Ovary (tissue), 9 donors: ENCODE measurements around the gene MYMX. TPM values are rescaled to one million over a fixed set of nuclear protein-coding genes. Genes with fewer than 3 reads are reported as not detected.

ENCODE experiments used
- DNase-seq, 5 donors: peaks; one replicate each; pipeline ENCODE4 v3.0.0-alpha.2; 2019 to 2020
- H3K27ac ChIP-seq, 2 donors: fragments of 200-600 bp; one replicate each; pipeline versions ENCODE4 v1.5.1 to v1.8.0; 2019 to 2022
- H3K27me3 ChIP-seq: fragments of 200-600 bp; one replicate; pipeline ENCODE4 v1.8.0; 2022
- H3K36me3 ChIP-seq: fragments of 200-600 bp; sonication (generic); one replicate; pipeline ENCODE4 v1.5.1; 2019
- H3K4me1 ChIP-seq: one replicate; pipeline ENCODE4 v1.8.1; 2013; ENCODE audit warnings: mild to moderate bottlenecking, moderate library complexity; ENCODE audit not compliant: insufficient read depth
- H3K4me3 ChIP-seq: fragments of 200-600 bp; sonication (generic); one replicate; pipeline ENCODE4 v1.5.1; 2017
- H3K9me3 ChIP-seq, 2 donors: fragments of 200-600 bp in 1 of 2; sonication (generic) in 1 of 2; one replicate each; pipeline versions ENCODE4 v1.5.1 to v1.8.1; 2013 to 2019; ENCODE audit warnings: mild to moderate bottlenecking in 1 of 2, moderate library complexity in 1 of 2
- EP300 ChIP-seq: sonication (generic); formaldehyde crosslinking; IDR thresholded peaks from one replicate; pipeline ENCODE4 v1.6.1; 2017; ENCODE audit warnings: antibody characterized with exemption
- POLR2A ChIP-seq: fragments of 450-650 bp; IDR thresholded peaks from one replicate; pipeline ENCODE4 v1.6.1; 2017; ENCODE audit warnings: antibody characterized with exemption, mild to moderate bottlenecking, moderate library complexity
- WGBS, 3 donors: extraction: QIAGEN DNeasy Blood & Tissue Kit in 1 of 3; methylation state at CpG; one replicate each; pipeline versions ENCODE4 v1.1.5 to v1.1.7; 2013 to 2017; 5-methylcytosine and 5-hydroxymethylcytosine counted together
- intact Hi-C, 4 donors: fragments of 100-400 bp; cut with DNase I; formaldehyde crosslinking; loops; one replicate each; pipeline versions ENCODE4 v1.11.0 to v1.15.1; 2022 to 2023
- polyA plus RNA-seq, 2 donors: library from polyadenylated mRNA; stranded (reverse); fragments of 200-250 nt in 1 of 2; fragments of 350-450 nt in 1 of 2; fragmentation: Illumina TruSeq in 1 of 2; extraction: RNeasy Lipid Tissue Mini Kit (QIAGEN cat#74804) in 1 of 2; gene quantifications; one replicate each; pipeline ENCODE4 v1.2.3, GENCODE V29; 2013 to 2014
- total RNA-seq, 7 donors: library from RNA; depleted of rRNA in 2 of 7; stranded (reverse); fragments of >200 nt in 2 of 7; fragmentation: NEBNext Ultra II Directional in 3 of 7; extraction: Animal tissue kit (Norgen Biotek cat#: 25700) in 3 of 7; gene quantifications; one replicate each; pipeline versions ENCODE4 v1.1.0 to v1.2.4, GENCODE V29; 2016 to 2023
- TF ChIP-seq, protein P1 (sequence below), 3 donors: fragments of 450-650 bp in 2 of 3; fragments of 200-600 bp in 1 of 3; IDR thresholded peaks; one replicate each; pipeline versions ENCODE4 v1.5.1 to v1.8.0; 2016 to 2022; ENCODE audit warnings: antibody characterized with exemption in 3 of 3, mild to moderate bottlenecking in 1 of 3
- donor health status: DM: no; HTN: no; CAD: no; lungs with moderate emphysema.
- donor health status: DM: no; HTN: no; CAD: no.
- donor health status: Bipolar disorder and iron deficiency.
- donor health status: DM: yes; HTN: yes; CAD: no.
- donor health status: DM: no; HTN: no; CAD: no.
- donor health status: DM: yes; HTN: yes; CAD: no.

The MYMX gene
- total and polyA plus RNA-seq, 9 donors = 0.40 to 0.50 (median 0.42) TPM; not detected in 5

DNA sequence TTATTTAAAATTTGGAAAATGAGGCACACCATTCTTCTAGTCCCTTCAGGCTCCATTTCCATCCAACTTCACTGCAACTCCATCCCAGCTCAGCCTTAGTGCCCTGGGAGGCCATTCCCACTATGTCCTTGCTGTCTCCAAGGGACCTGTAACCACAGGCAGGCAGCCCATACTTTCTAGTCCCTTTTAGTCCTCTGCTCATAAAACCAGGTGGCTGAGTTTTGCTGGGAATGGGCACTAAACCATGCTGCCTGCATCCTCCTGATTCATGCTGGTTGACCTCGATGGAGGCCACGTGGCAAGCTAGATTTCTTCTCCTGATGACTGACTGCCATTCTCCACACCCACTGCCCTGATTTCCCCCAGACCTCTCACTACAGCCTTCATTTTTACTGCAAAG, 27.5 kb upstream of the MYMX start:
- no peak overlapping the region for H3K4me3 ChIP-seq
- no peaks in the 10 kb centered on the region for H3K4me1 ChIP-seq
- TF ChIP-seq, protein P1, sequence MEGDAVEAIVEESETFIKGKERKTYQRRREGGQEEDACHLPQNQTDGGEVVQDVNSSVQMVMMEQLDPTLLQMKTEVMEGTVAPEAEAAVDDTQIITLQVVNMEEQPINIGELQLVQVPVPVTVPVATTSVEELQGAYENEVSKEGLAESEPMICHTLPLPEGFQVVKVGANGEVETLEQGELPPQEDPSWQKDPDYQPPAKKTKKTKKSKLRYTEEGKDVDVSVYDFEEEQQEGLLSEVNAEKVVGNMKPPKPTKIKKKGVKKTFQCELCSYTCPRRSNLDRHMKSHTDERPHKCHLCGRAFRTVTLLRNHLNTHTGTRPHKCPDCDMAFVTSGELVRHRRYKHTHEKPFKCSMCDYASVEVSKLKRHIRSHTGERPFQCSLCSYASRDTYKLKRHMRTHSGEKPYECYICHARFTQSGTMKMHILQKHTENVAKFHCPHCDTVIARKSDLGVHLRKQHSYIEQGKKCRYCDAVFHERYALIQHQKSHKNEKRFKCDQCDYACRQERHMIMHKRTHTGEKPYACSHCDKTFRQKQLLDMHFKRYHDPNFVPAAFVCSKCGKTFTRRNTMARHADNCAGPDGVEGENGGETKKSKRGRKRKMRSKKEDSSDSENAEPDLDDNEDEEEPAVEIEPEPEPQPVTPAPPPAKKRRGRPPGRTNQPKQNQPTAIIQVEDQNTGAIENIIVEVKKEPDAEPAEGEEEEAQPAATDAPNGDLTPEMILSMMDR (IDR thresholded peaks at IDR 0.05) = no peak
- TF ChIP-seq EP300 = no peak
- no peak for TF ChIP-seq POLR2A
- no peaks in the 10 kb centered on the region for H3K9me3 ChIP-seq
- no peaks in the 10 kb centered on the region for H3K27me3 ChIP-seq
- WGBS, 3 donors = 57 to 79% (median 63%) methylated on average over 2 of the region's 2 CpGs
- DNase-seq = no peak
- no peaks in the 10 kb centered on the region for H3K36me3 ChIP-seq
- no peak overlapping the region for H3K27ac ChIP-seq
- intact Hi-C loops = no loop called here

- 7 to 12% (median 9%) methylated on average over 2 of the region's 2 CpGs for WGBS, 3 donors
- no peaks in the 10 kb centered on the region for H3K9me3 ChIP-seq
- intact Hi-C loops = no loop called here
- H3K27ac ChIP-seq = no peak overlapping the region
- DNase-seq = no peak
- no peak overlapping the region for H3K4me3 ChIP-seq
- TF ChIP-seq, protein P1 (IDR thresholded peaks at IDR 0.05) = no peak
- no peak for TF ChIP-seq EP300
- no peak for TF ChIP-seq POLR2A
- no peaks in the 10 kb centered on the region for H3K4me1 ChIP-seq
- H3K27me3 ChIP-seq = no peaks in the 10 kb centered on the region
- H3K36me3 ChIP-seq = no peaks in the 10 kb centered on the region
Observed at GRCh38 chr6:44190715-44191114, 26.0 kb upstream of the MYMX start.

DNA sequence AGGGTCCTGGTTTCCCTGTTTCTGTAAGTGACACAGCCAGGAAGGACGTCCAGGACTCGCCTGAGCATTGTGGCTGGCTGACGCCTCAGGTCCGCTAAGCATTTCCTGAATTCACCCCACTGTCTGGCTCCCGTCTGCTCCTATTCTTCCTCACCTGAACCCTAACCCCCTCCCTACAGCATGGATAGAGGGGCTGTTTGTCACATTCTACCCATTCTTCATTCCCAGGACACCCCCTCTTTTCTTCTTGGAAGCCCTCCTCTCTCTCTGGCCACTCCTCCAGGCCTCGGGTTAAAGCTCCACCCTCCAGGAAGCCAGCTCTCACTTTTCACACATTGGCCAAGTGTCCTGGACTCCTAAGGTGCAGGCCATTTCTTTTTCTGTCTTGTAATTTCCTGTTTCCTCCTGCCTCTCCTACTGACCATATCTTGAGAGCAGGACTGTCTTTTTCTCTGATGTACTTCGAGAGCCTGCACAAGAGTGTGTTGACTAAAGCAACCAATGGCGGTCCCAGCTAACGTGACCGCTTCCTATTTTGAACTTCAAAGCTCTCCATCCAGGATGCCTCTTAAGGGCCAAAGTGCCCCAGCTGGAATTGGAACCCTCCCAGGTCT, 24.2 kb upstream of the MYMX start:
- no peak for TF ChIP-seq POLR2A
- TF ChIP-seq EP300 = no peak
- TF ChIP-seq, protein P1 (IDR thresholded peaks at IDR 0.05) = no peak
- Histone ChIP-seq H3K27ac (no peak overlapping the region), H3K36me3 (no peaks in the 10 kb centered on the region), H3K4me3 (no peak overlapping the region), H3K9me3 (no peaks in the 10 kb centered on the region), H3K4me1 (no peaks in the 10 kb centered on the region), H3K27me3 (no peaks in the 10 kb centered on the region)
- DNase-seq = no peak
- 58 to 68% (median 61%) methylated on average over 10 of the region's 10 CpGs for WGBS, 3 donors
- intact Hi-C loops = no loop called here

DNA sequence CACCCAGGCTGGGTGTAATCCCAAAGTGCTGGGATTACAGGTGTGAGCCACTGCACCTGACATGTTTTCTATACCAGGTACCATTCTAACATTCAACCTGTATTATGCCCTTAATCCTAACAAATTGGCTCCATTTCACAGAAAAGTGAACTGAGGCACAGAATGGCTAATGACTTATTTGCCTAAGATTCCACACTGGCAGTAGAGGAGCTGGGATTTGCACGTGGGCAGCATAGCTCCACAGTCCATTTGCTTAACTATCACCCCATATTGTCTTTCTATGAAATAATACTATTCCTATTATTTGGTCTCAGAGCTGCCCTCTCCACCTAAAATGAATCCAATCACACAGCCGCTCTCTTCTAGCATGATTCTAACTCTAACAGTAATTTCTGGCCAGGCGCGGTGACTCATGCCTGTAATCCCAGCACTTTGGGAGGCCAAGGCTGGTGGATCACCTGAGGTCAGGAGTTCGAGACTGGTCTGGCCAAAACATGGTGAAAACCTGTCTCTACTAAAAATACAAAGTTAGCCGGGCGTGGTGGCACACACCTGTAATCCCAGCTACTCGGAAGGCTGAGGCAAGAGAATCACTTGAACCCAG, 23.3 kb upstream of the MYMX start:
- DNase-seq = no peak
- H3K9me3 ChIP-seq = no peaks in the 10 kb centered on the region
- intact Hi-C loops = no loop called here

More for the DNA sequence above, 23.3 kb upstream of the MYMX start:
- Histone ChIP-seq H3K4me1 (no peaks in the 10 kb centered on the region), H3K27me3 (no peaks in the 10 kb centered on the region), H3K27ac (no peak overlapping the region), H3K4me3 (no peak overlapping the region), H3K36me3 (no peaks in the 10 kb centered on the region)
- WGBS, 3 donors = 92 to 95% (median 95%) methylated on average over 8 of the region's 8 CpGs
- TF ChIP-seq POLR2A (no peak), EP300 (no peak)
- TF ChIP-seq, protein P1 (IDR thresholded peaks at IDR 0.05) = no peak
